HEK293T (cell line): Measurements from ENCODE around the gene CDCP1.

Source experiments
- CTCF ChIA-PET: fragments of 350-600 bp; formaldehyde crosslinking; extraction: SDS; loops from one replicate; lab custom pipeline; 2021; ENCODE audit warnings: antibody characterized with exemption, inconsistent platforms; lab: Yijun Ruan, JAX
- POLR2A ChIA-PET: fragments of 350-600 bp; formaldehyde crosslinking; extraction: SDS; loops from one replicate; lab custom pipeline; 2020; ENCODE audit warnings: antibody characterized with exemption, inconsistent platforms; lab: Yijun Ruan, JAX
- DNase-seq: peaks from one replicate; pipeline ENCODE4 v3.0.0; 2012; ENCODE audit warnings: mixed read lengths; ENCODE audit errors: extremely low spot score
- ARNT ChIP-seq: fragments of 450-650 bp; IDR thresholded peaks from 2 replicates; pipeline ENCODE4 v1.6.1; 2017; ENCODE audit warnings: mild to moderate bottlenecking
- BHLHE40 ChIP-seq: fragments of 450-650 bp; IDR thresholded peaks from 2 replicates; pipeline ENCODE4 v1.6.1; 2016; ENCODE audit warnings: mild to moderate bottlenecking, moderate library complexity, borderline replicate concordance
- CTBP1 ChIP-seq: fragments of 450-650 bp; IDR thresholded peaks from 2 replicates; pipeline ENCODE4 v1.6.1; 2016; ENCODE audit warnings: borderline replicate concordance
- ELF4 ChIP-seq: fragments of 450-650 bp; IDR thresholded peaks from 2 replicates; pipeline ENCODE4 v1.6.1; 2017; ENCODE audit warnings: antibody characterized with exemption
- FOXA1 ChIP-seq: fragments of 450-650 bp; IDR thresholded peaks from 2 replicates; pipeline ENCODE4 v1.6.1; 2016; ENCODE audit warnings: mild to moderate bottlenecking
- FOXK2 ChIP-seq: fragments of 450-650 bp; IDR thresholded peaks from 2 replicates; pipeline ENCODE4 v1.6.1; 2016; ENCODE audit warnings: mild to moderate bottlenecking
- FOXM1 ChIP-seq: fragments of 450-650 bp; IDR thresholded peaks from 2 replicates; pipeline ENCODE4 v1.6.1; 2017; ENCODE audit warnings: mild to moderate bottlenecking, borderline replicate concordance
- HDGF ChIP-seq: fragments of 450-650 bp; IDR thresholded peaks from 2 replicates; pipeline ENCODE4 v1.6.1; 2017; ENCODE audit warnings: antibody characterized with exemption, borderline replicate concordance
- L3MBTL2 ChIP-seq: fragments of 450-650 bp; conservative IDR thresholded peaks from 2 replicates; pipeline ENCODE4 v1.6.1; 2016; ENCODE audit warnings: mild to moderate bottlenecking
- LEF1 ChIP-seq: fragments of 450-650 bp; IDR thresholded peaks from 2 replicates; pipeline ENCODE4 v1.6.1; 2017; ENCODE audit warnings: mild to moderate bottlenecking, borderline replicate concordance
- NFRKB ChIP-seq: fragments of 450-650 bp; IDR thresholded peaks from 2 replicates; pipeline ENCODE4 v1.6.1; 2016; ENCODE audit warnings: mild to moderate bottlenecking, moderate library complexity
- PKNOX1 ChIP-seq: fragments of 450-650 bp; IDR thresholded peaks from 2 replicates; pipeline ENCODE4 v1.6.1; 2016
- SP1 ChIP-seq: fragments of 450-650 bp; IDR thresholded peaks from 2 replicates; pipeline ENCODE4 v1.6.1; 2017
- SUZ12 ChIP-seq: fragments of 450-650 bp; IDR thresholded peaks from 2 replicates; pipeline ENCODE4 v1.6.1; 2016; ENCODE audit warnings: mild to moderate bottlenecking
- TARDBP ChIP-seq: fragments of 450-650 bp; IDR thresholded peaks from 2 replicates; pipeline ENCODE4 v1.6.1; 2016
- ZNF384 ChIP-seq: fragments of 450-650 bp; IDR thresholded peaks from 2 replicates; pipeline ENCODE4 v1.6.1; 2016

The CDCP1 gene

DNA sequence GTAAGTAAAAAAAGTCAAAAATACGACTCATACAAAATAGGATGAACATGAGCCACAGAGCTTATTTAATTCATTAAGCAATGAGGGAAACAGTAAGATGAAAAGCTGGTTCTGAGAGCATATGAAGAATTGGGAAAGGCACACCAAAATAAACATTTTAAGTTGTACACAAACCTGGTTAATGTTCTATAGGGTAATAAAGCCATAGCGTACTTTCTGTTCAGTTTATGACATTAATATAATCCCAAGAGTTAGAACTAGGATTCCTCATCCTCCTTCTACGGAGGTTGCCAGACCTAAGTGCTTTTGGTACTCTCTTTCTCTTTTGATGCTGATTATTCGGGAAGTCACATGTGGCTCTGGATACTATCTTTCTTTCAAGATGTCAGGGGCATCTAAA is 78.7 kb downstream of the CDCP1 start:
- no peak for DNase-seq
- TF ChIP-seq LEF1 (no peak), HDGF (no peak), SUZ12 (no peak), FOXK2 (no peak), BHLHE40 (no peak), CTBP1 (no peak), ARNT (no peak), PKNOX1 (no peak), NFRKB (no peak), FOXM1 (no peak), ZNF384 (no peak), SP1 (no peak)
- ChIA-PET POLR2A (no interaction called here), CTCF (no interaction called here)

GRCh38 chr3:45066109-45066801 is 79.9 kb downstream of the CDCP1 start:
- TF ChIP-seq SP1: no peak
- no peak for TF ChIP-seq ELF4
- TF ChIP-seq FOXK2: no peak
- TF ChIP-seq SUZ12: no peak
- no peak for TF ChIP-seq LEF1
- no peak for TF ChIP-seq ZNF384
- TF ChIP-seq HDGF: no peak
- no peak for TF ChIP-seq PKNOX1
- no peak for TF ChIP-seq TARDBP
- no peak for TF ChIP-seq CTBP1
- no peak for TF ChIP-seq FOXM1
- TF ChIP-seq ARNT: no peak
- TF ChIP-seq NFRKB: no peak
- no peak for TF ChIP-seq FOXA1
- no peak for TF ChIP-seq BHLHE40
- ChIA-PET CTCF (interaction anchor here (0.9 to 1.0 kb wide), 2 partner anchors 23 to 26 kb away, joined by 3 read pairs; no protein-coding TSS in a partner anchor), POLR2A (no interaction called here)
- DNase-seq: no peak

DNA sequence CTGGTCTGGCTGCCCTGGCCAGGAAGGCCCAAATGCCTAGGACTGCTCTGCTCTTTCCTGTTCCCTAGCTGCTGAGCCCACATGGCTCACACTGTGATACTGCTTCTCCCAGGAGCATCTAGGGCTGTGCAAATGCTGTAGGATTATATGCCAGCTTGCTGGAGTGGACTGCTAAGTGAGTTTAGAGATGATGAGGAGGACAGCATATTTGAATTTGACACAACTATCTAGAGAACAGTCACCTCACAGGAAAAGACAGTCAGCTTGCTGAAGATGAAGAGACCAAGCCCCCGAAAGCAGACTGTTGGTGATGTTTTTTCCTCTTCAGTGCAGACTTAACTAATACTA is 80.8 kb downstream of the CDCP1 start:
- TF ChIP-seq ARNT: no peak
- no peak for TF ChIP-seq FOXA1
- TF ChIP-seq SUZ12: no peak
- TF ChIP-seq SP1: no peak
- no peak for TF ChIP-seq L3MBTL2
- no peak for TF ChIP-seq FOXM1
- TF ChIP-seq FOXK2: no peak
- no peak for TF ChIP-seq PKNOX1
- TF ChIP-seq TARDBP: no peak
- no peak for TF ChIP-seq HDGF
- no peak for TF ChIP-seq ZNF384
- no peak for TF ChIP-seq CTBP1
- no peak for TF ChIP-seq NFRKB
- no peak for TF ChIP-seq ELF4
- POLR2A ChIA-PET: no interaction called here
- CTCF ChIA-PET: interaction anchor here (0.9 to 1.0 kb wide), 2 partner anchors 22 to 25 kb away, joined by 3 read pairs; no protein-coding TSS in a partner anchor

DNA sequence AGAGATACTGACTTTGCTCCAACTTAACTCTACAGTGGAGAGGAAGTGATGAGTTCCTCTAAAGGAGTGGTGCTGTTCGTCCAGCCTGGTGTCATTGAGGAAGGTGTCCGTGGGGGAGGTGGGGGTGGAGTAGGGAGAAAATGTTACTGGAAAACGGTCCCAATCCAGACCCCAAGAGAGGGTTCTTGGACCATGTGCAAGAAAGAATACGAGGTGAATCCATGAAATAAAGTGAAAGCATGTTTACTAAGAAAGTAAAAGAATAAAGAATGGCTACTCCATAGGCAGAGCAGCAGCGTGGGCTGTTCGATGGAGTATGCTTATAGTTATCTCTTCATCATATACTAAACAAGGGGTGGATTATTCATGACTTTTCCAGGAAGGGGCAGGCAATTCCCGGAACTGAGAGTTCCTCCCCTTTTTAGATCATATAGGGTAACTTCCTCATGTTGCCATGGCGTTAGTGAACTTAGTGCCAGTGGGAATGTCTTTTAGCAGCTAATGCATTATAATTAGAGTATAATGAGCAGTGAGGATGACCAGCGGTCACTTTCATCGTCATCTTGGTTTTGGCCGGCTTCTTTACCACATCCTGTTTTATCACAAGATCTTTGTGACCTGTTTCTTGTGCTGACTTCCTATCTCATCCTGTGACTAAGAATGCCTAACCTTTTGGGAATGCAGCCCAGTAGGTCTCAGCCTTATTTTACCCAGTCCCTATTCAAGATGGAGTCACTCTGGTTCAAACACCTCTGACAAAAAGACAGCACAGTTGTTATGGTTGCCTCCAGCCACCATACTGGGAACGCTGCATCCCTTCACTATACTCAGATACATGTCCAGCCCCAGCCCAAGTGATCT is 81.4 kb downstream of the CDCP1 start:
- DNase-seq: no peak
- POLR2A ChIA-PET: no interaction called here
- CTCF ChIA-PET: interaction anchor here (1.0 kb wide), 1 partner anchor 24 kb away, joined by 3 read pairs; no protein-coding TSS in a partner anchor
- no peak for TF ChIP-seq L3MBTL2
- TF ChIP-seq PKNOX1: no peak
- no peak for TF ChIP-seq SUZ12
- no peak for TF ChIP-seq FOXM1
- no peak for TF ChIP-seq ELF4
- TF ChIP-seq TARDBP: no peak
- no peak for TF ChIP-seq LEF1
- TF ChIP-seq ZNF384: no peak
- TF ChIP-seq FOXA1: no peak
- no peak for TF ChIP-seq HDGF
- no peak for TF ChIP-seq SP1
- TF ChIP-seq ARNT: no peak
- no peak for TF ChIP-seq NFRKB
- TF ChIP-seq BHLHE40: no peak
- no peak for TF ChIP-seq FOXK2

More for the DNA sequence above, 80.8 kb downstream of the CDCP1 start:
- DNase-seq: no peak

GRCh38 chr3:45062697-45063070 is 83.5 kb downstream of the CDCP1 start:
- no peak for DNase-seq
- TF ChIP-seq SP1: no peak
- no peak for TF ChIP-seq ELF4
- TF ChIP-seq NFRKB: no peak
- no peak for TF ChIP-seq TARDBP
- no peak for TF ChIP-seq FOXK2
- no peak for TF ChIP-seq PKNOX1
- no peak for TF ChIP-seq HDGF
- TF ChIP-seq FOXA1: no peak
- no peak for TF ChIP-seq LEF1
- no peak for TF ChIP-seq SUZ12
- TF ChIP-seq ZNF384: no peak
- no peak for TF ChIP-seq ARNT
- TF ChIP-seq FOXM1: no peak
- ChIA-PET POLR2A (no interaction called here), CTCF (no interaction called here)
